OCI-LY1 (cell line): ENCODE measurements around the gene MMP25.

Experiments
- H2AFZ ChIP-seq: fragments of 200-600 bp; sonication (generic), shearing (Covaris generic); 2 replicates; pipeline ENCODE4 v1.6.0; 2014; ENCODE audit warnings: antibody characterized with exemption, mild to moderate bottlenecking, low read length
- H3F3A ChIP-seq: fragments of 200-600 bp; sonication (generic), shearing (Covaris generic); 2 replicates; pipeline ENCODE4 v1.6.0; 2014; ENCODE audit warnings: mild to moderate bottlenecking, antibody characterized with exemption, low read length, moderate library complexity; ENCODE audit not compliant: insufficient read depth
- H3K27ac ChIP-seq: fragments of 200-600 bp; sonication (generic); 2 replicates; pipeline ENCODE4 v1.5.1; 2014; ENCODE audit warnings: low read length, mixed run types, mild to moderate bottlenecking, low read depth; ENCODE audit not compliant: poor library complexity, severe bottlenecking
- H3K27me3 ChIP-seq: fragments of 200-600 bp; sonication (generic); 2 replicates; pipeline ENCODE4 v1.6.0; 2014; ENCODE audit warnings: antibody characterized with exemption, mild to moderate bottlenecking, low read length, moderate library complexity; ENCODE audit not compliant: insufficient read depth
- H3K36me3 ChIP-seq: fragments of 200-600 bp; sonication (generic); 2 replicates; pipeline ENCODE4 v1.6.1; 2014; ENCODE audit warnings: mild to moderate bottlenecking, antibody characterized with exemption, low read length, moderate library complexity, mixed read lengths; ENCODE audit not compliant: insufficient read depth
- H3K4me1 ChIP-seq: fragments of 200-600 bp; sonication (generic); 2 replicates; pipeline ENCODE4 v1.5.1; 2014; ENCODE audit warnings: mild to moderate bottlenecking, low read length, moderate library complexity; ENCODE audit not compliant: insufficient read depth, severe bottlenecking
- H3K4me2 ChIP-seq: fragments of 200-600 bp; sonication (generic), shearing (Covaris generic); 2 replicates; pipeline ENCODE4 v1.6.1; 2014; ENCODE audit warnings: low read length
- H3K4me3 ChIP-seq: fragments of 200-600 bp; sonication (generic); 2 replicates; pipeline ENCODE4 v1.5.1; 2014; ENCODE audit warnings: low read length, low read depth, mild to moderate bottlenecking, mixed read lengths; ENCODE audit not compliant: poor library complexity, severe bottlenecking
- H3K79me2 ChIP-seq: fragments of 200-600 bp; shearing (Covaris generic); 2 replicates; pipeline ENCODE4 v1.6.1; 2016; ENCODE audit warnings: mixed run types, low read length, mixed read lengths; ENCODE audit not compliant: insufficient read depth
- H3K9ac ChIP-seq: fragments of 200-600 bp; sonication (generic), shearing (Covaris generic); 2 replicates; pipeline ENCODE4 v1.6.1; 2014; ENCODE audit warnings: mild to moderate bottlenecking, low read length, mixed read lengths
- H3K9me2 ChIP-seq: fragments of 200-600 bp; sonication (generic), shearing (Covaris generic); 2 replicates; pipeline ENCODE4 v1.6.1; 2014; ENCODE audit warnings: low read depth, mild to moderate bottlenecking, low read length, mixed read lengths
- H3K9me3 ChIP-seq: fragments of 200-600 bp; shearing (Covaris generic); 2 replicates; pipeline ENCODE4 v1.6.1; 2014; ENCODE audit warnings: low read length, mixed read lengths
- H4K20me1 ChIP-seq: fragments of 200-600 bp; sonication (generic), shearing (Covaris generic); 2 replicates; pipeline ENCODE4 v1.6.0; 2016; ENCODE audit warnings: mild to moderate bottlenecking, low read length; ENCODE audit not compliant: insufficient read depth
- CTCF ChIP-seq: fragments of 200-600 bp; sonication (generic), shearing (Covaris generic); IDR thresholded peaks from 2 replicates; pipeline ENCODE4 v1.5.1; 2017; ENCODE audit warnings: mild to moderate bottlenecking, antibody characterized with exemption, low read length, moderate library complexity, mixed read lengths
- EZH2 ChIP-seq: fragments of 200-600 bp; sonication (generic), shearing (Covaris generic); IDR thresholded peaks from 2 replicates; pipeline ENCODE4 v1.8.0; 2017; ENCODE audit warnings: borderline replicate concordance, mixed run types, mild to moderate bottlenecking, antibody characterized with exemption, low read length, moderate library complexity, mixed read lengths

The MMP25 gene

GRCh38 chr16:3106205-3106928 is 60.0 kb downstream of the MMP25 start:
- no peaks in the 10 kb centered on the region for H3K9me2 ChIP-seq
- H3K4me1 ChIP-seq = peaks cover 30% of the 10 kb centered on the region
- peak overlapping the region; percentile 99 for H3K4me2 ChIP-seq
- H3K36me3 ChIP-seq = no peaks in the 10 kb centered on the region
- H3K79me2 ChIP-seq = no peaks in the 10 kb centered on the region
- H3K4me3 ChIP-seq = peak overlapping the region; percentile 83
- H3K27ac ChIP-seq = peak overlapping the region; percentile 15
- H3F3A ChIP-seq = peaks cover 6% of the 10 kb centered on the region; the same call in 1 of the 2 replicates
- TF ChIP-seq EZH2 (no peak), CTCF (no peak)
- no peaks in the 10 kb centered on the region for H4K20me1 ChIP-seq
- H2AFZ ChIP-seq = peak overlapping the region; percentile 73
- H3K27me3 ChIP-seq = peaks cover 6% of the 10 kb centered on the region; the same call in 1 of the 2 replicates
- H3K9ac ChIP-seq = peak overlapping the region; percentile 85
- H3K9me3 ChIP-seq = no peaks in the 10 kb centered on the region
